Caco-2 (cell line): ENCODE data around the gene SLC39A6. TPM values are rescaled to one million over a fixed set of nuclear protein-coding genes. Genes with fewer than 3 reads are reported as not detected.
A peak's percentile ranks its signal among the peaks of the same experiment; 100 is the strongest.
"Not testable (repeated sequence)": the region's sequence is repeated elsewhere in the genome, so short reads cannot be mapped to it uniquely, and the experiment has no call there.

ENCODE experiments used
- BruUV-seq: library from RNA; stranded (reverse); fragments of 400-500 nt; replicated peaks from 2 replicates; lab custom pipeline; 2021; lab: Mats Ljungman, UMichigan
- CTCF ChIA-PET: fragments of 300-600 bp; sonication (Branson Sonifier 250); formaldehyde crosslinking; loops from one replicate; lab custom pipeline; 2022; ENCODE audit warnings: antibody characterized with exemption; lab: Charles Lee
- POLR2A ChIA-PET: fragments of 300-600 bp; sonication (Branson Sonifier 250); formaldehyde crosslinking; loops from one replicate; lab custom pipeline; 2022; ENCODE audit warnings: antibody characterized with exemption; lab: Charles Lee
- DNase-seq, 2 experiments: peaks; one replicate each; pipeline versions ENCODE4 v3.0.0 to v3.0.0-alpha.2; 2020 to 2022
- H3K27me3 ChIP-seq: replicated peaks from 2 replicates; pipeline ENCODE4 v1.6.0; 2011; ENCODE audit warnings: low read length; ENCODE audit not compliant: control insufficient read depth, insufficient read depth
- H3K36me3 ChIP-seq: 2 replicates; pipeline ENCODE4 v1.5.1; 2011; ENCODE audit warnings: low read length; ENCODE audit not compliant: control insufficient read depth, insufficient read depth
- H3K4me1 ChIP-seq: fragments of 250-450 bp; sonication (Bioruptor Pico); 2 replicates; pipeline ENCODE4 v1.5.1; 2020; ENCODE audit warnings: mild to moderate bottlenecking
- H3K4me3 ChIP-seq: 2 replicates; pipeline ENCODE4 v1.5.1; 2011; ENCODE audit warnings: low read depth, mild to moderate bottlenecking, control low read depth, low read length
- H3K9me3 ChIP-seq: fragments of 250-450 bp; sonication (Bioruptor Pico); 2 replicates; pipeline ENCODE4 v1.5.1; 2020; ENCODE audit warnings: mild to moderate bottlenecking, moderate library complexity
- H3K27ac Mint-ChIP-seq: one replicate; pipeline ENCODE4 v1.8.0; 2022; ENCODE audit warnings: mixed read lengths; ENCODE audit not compliant: unreplicated experiment
- H3K27me3 Mint-ChIP-seq: one replicate; pipeline ENCODE4 v1.8.0; 2022; ENCODE audit warnings: mixed read lengths; ENCODE audit not compliant: insufficient read depth, unreplicated experiment
- H3K36me3 Mint-ChIP-seq: one replicate; pipeline ENCODE4 v1.8.0; 2022; ENCODE audit warnings: mild to moderate bottlenecking, mixed read lengths; ENCODE audit not compliant: insufficient read depth, unreplicated experiment
- H3K4me1 Mint-ChIP-seq: one replicate; pipeline ENCODE4 v1.8.0; 2022; ENCODE audit warnings: low read depth, mixed read lengths; ENCODE audit not compliant: unreplicated experiment
- H3K4me3 Mint-ChIP-seq: one replicate; pipeline ENCODE4 v1.8.0; 2022; ENCODE audit warnings: mild to moderate bottlenecking, moderate library complexity, mixed read lengths; ENCODE audit not compliant: unreplicated experiment
- H3K9me3 Mint-ChIP-seq: one replicate; pipeline ENCODE4 v1.8.0; 2022; ENCODE audit warnings: mixed read lengths; ENCODE audit not compliant: unreplicated experiment
- CTCF ChIP-seq, 2 experiments: fragments of 200-600 bp in 1 of 2; IDR thresholded peaks; 1 replicate in 1 of 2; 2 replicates in 1 of 2; pipeline versions ENCODE4 v1.5.1 to v1.8.0; 2011 to 2022; ENCODE audit warnings: antibody characterized with exemption in 1 of 2, control low read depth in 1 of 2, inconsistent platforms in 1 of 2, low read depth in 1 of 2, low read length in 1 of 2, mild to moderate bottlenecking in 1 of 2, moderate library complexity in 1 of 2; ENCODE audit not compliant: insufficient read depth in 1 of 2, severe bottlenecking in 1 of 2, unreplicated experiment in 1 of 2
- intact Hi-C: fragments of 100-400 bp; cut with micrococcal nuclease; formaldehyde crosslinking; loops from one replicate; pipeline ENCODE4 v1.10.0; 2022; ENCODE audit not compliant: unreplicated experiment
- total RNA-seq: library from RNA; stranded (reverse); gene quantifications from 2 replicates; pipeline ENCODE4 v1.2.3, GENCODE V29; 2022

SLC39A6 gene
- total RNA-seq, 1 experiment from 2014 or later, result 19.5 TPM

GRCh38 chr18:36067055-36067957 lies 61.8 kb downstream of the SLC39A6 start, which contains the start of gene RPRD1A:
RPRD1A (minus strand) TSS chr18:36067559; CDS start chr18:36067404, 155 bp downstream.
- H3K36me3 Mint-ChIP-seq, result peaks cover 6% of the 10 kb centered on the region
- no peaks in the 10 kb centered on the region for H3K4me1 Mint-ChIP-seq
- ChIA-PET CTCF (no interaction called here), POLR2A (interaction anchor here (0.5 kb wide), 1 partner anchor 248 kb away, joined by 6 read pairs; no protein-coding TSS in a partner anchor)
- peak within 1 kb of the TSS; percentile 85 for H3K4me3 Mint-ChIP-seq
- H3K9me3 Mint-ChIP-seq, result no peaks in the 10 kb centered on the region
- Histone ChIP-seq H3K4me1 (no peaks in the 10 kb centered on the region), H3K27me3 (no peaks in the 10 kb centered on the region), H3K4me3 (peak within 1 kb of the TSS; percentile 58), H3K9me3 (no peaks in the 10 kb centered on the region), H3K36me3 (no peaks in the 10 kb centered on the region)
- peak; percentile 90 to 92 for DNase-seq
- TF ChIP-seq CTCF (IDR thresholded peaks at IDR 0.05; ENCODE audit: insufficient read depth in 1 of 2, low read depth in 1 of 2, low read length in 1 of 2, severe bottlenecking in 1 of 2, unreplicated experiment in 1 of 2), result no peak
- H3K27me3 Mint-ChIP-seq, result no peaks in the 10 kb centered on the region
- intact Hi-C loops, result loop anchor here (5.0 to 10.0 kb wide), 2 partner anchors 53 to 95 kb away; partner anchors contain the start of gene RMP24
- H3K27ac Mint-ChIP-seq, result peak within 1 kb of the TSS; percentile 79
- BruUV-seq, result TSS peak; percentile 60

GRCh38 chr18:36066686-36067054 lies 62.5 kb downstream of the SLC39A6 start:
- no peak for DNase-seq
- no peaks in the 10 kb centered on the region for H3K9me3 ChIP-seq
- no peaks in the 10 kb centered on the region for H3K27me3 Mint-ChIP-seq
- H3K4me3 ChIP-seq, result peak overlapping the region; percentile 58
- intact Hi-C loops, result loop anchor here (5.0 to 10.0 kb wide), 2 partner anchors 52 to 94 kb away; partner anchors contain the start of gene RMP24
- no TSS peak for BruUV-seq
- no peaks in the 10 kb centered on the region for H3K4me1 Mint-ChIP-seq
- TF ChIP-seq CTCF (IDR thresholded peaks at IDR 0.05; ENCODE audit: insufficient read depth in 1 of 2, low read depth in 1 of 2, low read length in 1 of 2, severe bottlenecking in 1 of 2, unreplicated experiment in 1 of 2), result no peak
- H3K4me3 Mint-ChIP-seq, result peak overlapping the region; percentile 85
- POLR2A ChIA-PET, result interaction anchor here (0.5 kb wide), 1 partner anchor 249 kb away, joined by 6 read pairs; no protein-coding TSS in a partner anchor
- peak overlapping the region; percentile 79 for H3K27ac Mint-ChIP-seq
- H3K27me3 ChIP-seq, result no peaks in the 10 kb centered on the region
- H3K36me3 Mint-ChIP-seq, result peaks cover 6% of the 10 kb centered on the region
- H3K9me3 Mint-ChIP-seq, result no peaks in the 10 kb centered on the region
- CTCF ChIA-PET, result no interaction called here
- no peaks in the 10 kb centered on the region for H3K36me3 ChIP-seq
- no peaks in the 10 kb centered on the region for H3K4me1 ChIP-seq

GRCh38 chr18:36066001-36066400 lies 63.1 kb downstream of the SLC39A6 start:
- ChIA-PET CTCF (no interaction called here), POLR2A (no interaction called here)
- Mint-ChIP-seq H3K36me3 (peaks cover 6% of the 10 kb centered on the region), H3K4me3 (peak overlapping the region; percentile 85), H3K27me3 (no peaks in the 10 kb centered on the region), H3K27ac (no peak overlapping the region), H3K4me1 (no peaks in the 10 kb centered on the region), H3K9me3 (no peaks in the 10 kb centered on the region)
- no peak for DNase-seq
- Histone ChIP-seq H3K4me3 (peak overlapping the region; percentile 58), H3K36me3 (no peaks in the 10 kb centered on the region), H3K9me3 (no peaks in the 10 kb centered on the region), H3K4me1 (no peaks in the 10 kb centered on the region), H3K27me3 (no peaks in the 10 kb centered on the region)
- no peak for TF ChIP-seq CTCF (IDR thresholded peaks at IDR 0.05; ENCODE audit: insufficient read depth in 1 of 2, low read depth in 1 of 2, low read length in 1 of 2, severe bottlenecking in 1 of 2, unreplicated experiment in 1 of 2)
- intact Hi-C loops, result loop anchor here (5.0 to 10.0 kb wide), 2 partner anchors 51 to 94 kb away; partner anchors contain the start of gene RMP24
- no TSS peak for BruUV-seq

- CTCF ChIA-PET, DNase-seq, H3K9me3 ChIP-seq, H3K27me3 ChIP-seq, H3K9me3 Mint-ChIP-seq, H3K4me3 Mint-ChIP-seq, H3K4me1 ChIP-seq, H3K27me3 Mint-ChIP-seq, BruUV-seq, POLR2A ChIA-PET, H3K27ac Mint-ChIP-seq, H3K36me3 ChIP-seq, H3K4me1 Mint-ChIP-seq, H3K4me3 ChIP-seq, H3K36me3 Mint-ChIP-seq: not testable (repeated sequence)
- intact Hi-C loops, result loop anchor here (5.0 to 10.0 kb wide), 2 partner anchors 50 to 92 kb away; partner anchors contain the start of gene RMP24
These were observed 64.4 kb downstream of the SLC39A6 start for GRCh38 chr18:36064809-36065079.
